Fibroblast of mammary gland (primary cell): Measurements from ENCODE around the gene TRPC4.
A peak's percentile ranks its signal among the peaks of the same experiment; 100 is the strongest.

Experiments used
- DNase-seq: peaks from one replicate; pipeline ENCODE4 v3.0.0-alpha.2; 2010; ENCODE audit warnings: low read depth
- H3K4me3 ChIP-seq: 2 replicates; pipeline ENCODE4 v1.5.1; 2011; ENCODE audit warnings: low read depth, mild to moderate bottlenecking, low read length, moderate library complexity; ENCODE audit not compliant: control insufficient read depth
- CTCF ChIP-seq: conservative IDR thresholded peaks from 2 replicates; pipeline ENCODE4 v1.5.1; 2011; ENCODE audit warnings: low read depth, low read length, inconsistent platforms; ENCODE audit not compliant: control insufficient read depth, insufficient read depth

The TRPC4 gene

GRCh38 chr13:37905736-37906135, 36.2 kb upstream of the TRPC4 start:
- H3K4me3 ChIP-seq, result no peak overlapping the region
- TF ChIP-seq CTCF, result no peak
- DNase-seq, result no peak

- TF ChIP-seq CTCF, result no peak
Measured at GRCh38 chr13:37899753-37900152, 30.2 kb upstream of the TRPC4 start.

GRCh38 chr13:37893321-37893720, 23.7 kb upstream of the TRPC4 start:
- no peak overlapping the region for H3K4me3 ChIP-seq
- no peak for DNase-seq
- no peak for TF ChIP-seq CTCF

More at GRCh38 chr13:37899753-37900152, 30.2 kb upstream of the TRPC4 start:
- H3K4me3 ChIP-seq, result no peak overlapping the region
- no peak for DNase-seq

- no peak for DNase-seq
- H3K4me3 ChIP-seq, result no peak overlapping the region
- TF ChIP-seq CTCF, result no peak
Measured at GRCh38 chr13:37889820-37890219, 20.2 kb upstream of the TRPC4 start.

GRCh38 chr13:37889102-37889501, 19.5 kb upstream of the TRPC4 start:
- peak; percentile 28 for DNase-seq
- H3K4me3 ChIP-seq, result no peak overlapping the region
- TF ChIP-seq CTCF, result no peak

GRCh38 chr13:37886879-37887278, 17.3 kb upstream of the TRPC4 start:
- no peak for DNase-seq
- H3K4me3 ChIP-seq, result no peak overlapping the region
- no peak for TF ChIP-seq CTCF

GRCh38 chr13:37884674-37885073, 15.1 kb upstream of the TRPC4 start:
- no peak overlapping the region for H3K4me3 ChIP-seq
- TF ChIP-seq CTCF, result no peak
- no peak for DNase-seq
